ENCODE data around the gene TPH2. TPM values are rescaled to one million over a fixed set of nuclear protein-coding genes. Genes with fewer than 3 reads are reported as not detected.

TPH2 gene
- total RNA-seq, 1 experiment from 2014 or later, result not detected

DNA sequence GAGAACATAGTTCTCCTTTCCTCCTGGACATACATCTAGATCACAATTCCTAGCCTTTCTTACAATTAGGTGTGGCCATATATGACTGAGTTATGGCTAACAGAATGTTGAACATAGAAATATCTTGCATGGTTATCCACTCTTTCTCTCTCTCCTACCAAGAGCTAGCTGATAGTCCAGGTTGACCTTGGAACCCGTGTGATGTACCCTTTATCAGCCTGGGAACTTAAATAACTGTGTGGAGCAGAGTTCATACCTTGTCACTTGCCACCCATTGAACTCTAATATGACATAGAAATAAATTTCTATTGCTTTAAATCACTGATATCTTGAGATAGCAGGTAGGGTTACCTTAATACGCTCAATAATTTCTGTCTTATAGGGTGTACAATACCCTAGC, 115.9 kb downstream of the TPH2 start:
- Histone ChIP-seq H3K4me3 (ENCODE audit: low read depth in 2 of 2, low read length in 2 of 2) (no peak overlapping the region), H3K27ac (ENCODE audit: low read length) (no peak overlapping the region), H3K9me3 (ENCODE audit: control insufficient read depth, insufficient read depth, low read depth, low read length) (no peaks in the 10 kb centered on the region), H3K27me3 (ENCODE audit: control insufficient read depth, insufficient read depth, low read length) (no peaks in the 10 kb centered on the region; the same call in 1 of the 2 replicates), H3K36me3 (ENCODE audit: control insufficient read depth, insufficient read depth, low read length) (no peaks in the 10 kb centered on the region), H3K4me1 (ENCODE audit: control insufficient read depth, insufficient read depth, low read length) (no peaks in the 10 kb centered on the region)
- ATAC-seq (no peak), DNase-seq (ENCODE audit: low read depth, low spot score) (no peak)
- POLR2A ChIA-PET, result no interaction called here
- in situ Hi-C loops (cut with HindIII; ENCODE audit: low pct_unique_long_range_greater_than_20kb, low sequenced_read_pairs), result no loop called here
- TF ChIP-seq SIN3A (IDR thresholded peaks at IDR 0.05; ENCODE audit: borderline replicate concordance, insufficient read depth, low read depth, low read length) (no peak), POLR2AphosphoS5 (IDR thresholded peaks at IDR 0.05; ENCODE audit: low read depth, low read length) (no peak), TCF7L2 (IDR thresholded peaks at IDR 0.05; ENCODE audit: low read depth, low read length) (no peak), CTCF (IDR thresholded peaks at IDR 0.05) (no peak)
- TF ChIP-seq, protein P1, sequence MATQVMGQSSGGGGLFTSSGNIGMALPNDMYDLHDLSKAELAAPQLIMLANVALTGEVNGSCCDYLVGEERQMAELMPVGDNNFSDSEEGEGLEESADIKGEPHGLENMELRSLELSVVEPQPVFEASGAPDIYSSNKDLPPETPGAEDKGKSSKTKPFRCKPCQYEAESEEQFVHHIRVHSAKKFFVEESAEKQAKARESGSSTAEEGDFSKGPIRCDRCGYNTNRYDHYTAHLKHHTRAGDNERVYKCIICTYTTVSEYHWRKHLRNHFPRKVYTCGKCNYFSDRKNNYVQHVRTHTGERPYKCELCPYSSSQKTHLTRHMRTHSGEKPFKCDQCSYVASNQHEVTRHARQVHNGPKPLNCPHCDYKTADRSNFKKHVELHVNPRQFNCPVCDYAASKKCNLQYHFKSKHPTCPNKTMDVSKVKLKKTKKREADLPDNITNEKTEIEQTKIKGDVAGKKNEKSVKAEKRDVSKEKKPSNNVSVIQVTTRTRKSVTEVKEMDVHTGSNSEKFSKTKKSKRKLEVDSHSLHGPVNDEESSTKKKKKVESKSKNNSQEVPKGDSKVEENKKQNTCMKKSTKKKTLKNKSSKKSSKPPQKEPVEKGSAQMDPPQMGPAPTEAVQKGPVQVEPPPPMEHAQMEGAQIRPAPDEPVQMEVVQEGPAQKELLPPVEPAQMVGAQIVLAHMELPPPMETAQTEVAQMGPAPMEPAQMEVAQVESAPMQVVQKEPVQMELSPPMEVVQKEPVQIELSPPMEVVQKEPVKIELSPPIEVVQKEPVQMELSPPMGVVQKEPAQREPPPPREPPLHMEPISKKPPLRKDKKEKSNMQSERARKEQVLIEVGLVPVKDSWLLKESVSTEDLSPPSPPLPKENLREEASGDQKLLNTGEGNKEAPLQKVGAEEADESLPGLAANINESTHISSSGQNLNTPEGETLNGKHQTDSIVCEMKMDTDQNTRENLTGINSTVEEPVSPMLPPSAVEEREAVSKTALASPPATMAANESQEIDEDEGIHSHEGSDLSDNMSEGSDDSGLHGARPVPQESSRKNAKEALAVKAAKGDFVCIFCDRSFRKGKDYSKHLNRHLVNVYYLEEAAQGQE (IDR thresholded peaks at IDR 0.05; ENCODE audit: insufficient read depth in 1 of 2, low read depth in 2 of 2, low read length in 1 of 2), result no peak
- intact Hi-C loops (cut with micrococcal nuclease; ENCODE audit: unreplicated experiment), result no loop called here
- no TSS peak for BruUV-seq (replicated peaks)
- CTCF ChIA-PET, result no interaction called here

DNA sequence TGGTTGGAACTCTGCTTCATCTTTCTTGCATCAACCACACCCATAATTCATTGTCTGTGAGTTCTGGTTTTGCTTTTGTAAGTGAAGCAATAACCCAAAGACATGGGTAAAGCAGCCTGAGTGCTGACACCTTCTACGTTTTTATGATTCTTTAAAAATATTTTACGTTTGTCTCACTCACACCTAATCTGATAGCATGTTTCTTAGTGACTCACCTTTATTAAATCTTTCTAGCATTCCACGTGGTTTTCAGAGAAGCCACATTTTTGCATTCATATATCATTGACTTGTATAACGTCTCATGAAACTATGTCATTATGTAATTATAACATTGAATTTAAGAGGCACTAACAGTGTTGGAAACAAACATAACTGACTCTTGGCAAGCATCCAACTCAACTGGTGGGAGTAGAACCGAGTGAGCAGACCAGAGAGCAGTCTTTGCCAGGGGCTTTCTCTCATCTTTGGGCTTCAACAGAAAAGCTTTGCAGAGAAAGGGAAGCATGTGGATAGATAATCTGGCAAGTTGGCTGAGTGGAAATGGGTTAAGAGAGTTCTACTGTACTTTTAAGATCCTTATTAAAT, 118.8 kb downstream of the TPH2 start:
- BruUV-seq (replicated peaks), result no TSS peak
- no peaks in the 10 kb centered on the region for H3K4me1 ChIP-seq (ENCODE audit: control insufficient read depth, insufficient read depth, low read length)
- POLR2A ChIA-PET, result no interaction called here
- in situ Hi-C loops (cut with HindIII; ENCODE audit: low pct_unique_long_range_greater_than_20kb, low sequenced_read_pairs) (no loop called here), intact Hi-C loops (cut with micrococcal nuclease; ENCODE audit: unreplicated experiment) (no loop called here)
- CTCF ChIA-PET, result no interaction called here
- TF ChIP-seq CTCF (IDR thresholded peaks at IDR 0.05), result no peak
- TF ChIP-seq SIN3A (IDR thresholded peaks at IDR 0.05; ENCODE audit: borderline replicate concordance, insufficient read depth, low read depth, low read length), result no peak
- TF ChIP-seq, protein P1 (IDR thresholded peaks at IDR 0.05; ENCODE audit: insufficient read depth in 1 of 2, low read depth in 2 of 2, low read length in 1 of 2), result no peak
- TF ChIP-seq POLR2AphosphoS5 (IDR thresholded peaks at IDR 0.05; ENCODE audit: low read depth, low read length), result no peak
- no peak for TF ChIP-seq TCF7L2 (IDR thresholded peaks at IDR 0.05; ENCODE audit: low read depth, low read length)
- no peak overlapping the region for H3K27ac ChIP-seq (ENCODE audit: low read length)
- ATAC-seq (no peak), DNase-seq (ENCODE audit: low read depth, low spot score) (no peak)
- H3K4me3 ChIP-seq (ENCODE audit: low read depth in 2 of 2, low read length in 2 of 2), result no peak overlapping the region
- H3K27me3 ChIP-seq (ENCODE audit: control insufficient read depth, insufficient read depth, low read length), result no peaks in the 10 kb centered on the region
- H3K36me3 ChIP-seq (ENCODE audit: control insufficient read depth, insufficient read depth, low read length), result no peaks in the 10 kb centered on the region
- H3K9me3 ChIP-seq (ENCODE audit: control insufficient read depth, insufficient read depth, low read depth, low read length), result no peaks in the 10 kb centered on the region
